NOMO-1 treated with dmso at 0.1 percent for 144 hours (cell line): ENCODE data around the gene VPS26A.

ENCODE experiments used
- DNase-seq: peaks from one replicate; lab custom pipeline; 2025; ENCODE audit not compliant: unreplicated experiment; lab: John Stamatoyannopoulos, UW

The VPS26A gene

DNA sequence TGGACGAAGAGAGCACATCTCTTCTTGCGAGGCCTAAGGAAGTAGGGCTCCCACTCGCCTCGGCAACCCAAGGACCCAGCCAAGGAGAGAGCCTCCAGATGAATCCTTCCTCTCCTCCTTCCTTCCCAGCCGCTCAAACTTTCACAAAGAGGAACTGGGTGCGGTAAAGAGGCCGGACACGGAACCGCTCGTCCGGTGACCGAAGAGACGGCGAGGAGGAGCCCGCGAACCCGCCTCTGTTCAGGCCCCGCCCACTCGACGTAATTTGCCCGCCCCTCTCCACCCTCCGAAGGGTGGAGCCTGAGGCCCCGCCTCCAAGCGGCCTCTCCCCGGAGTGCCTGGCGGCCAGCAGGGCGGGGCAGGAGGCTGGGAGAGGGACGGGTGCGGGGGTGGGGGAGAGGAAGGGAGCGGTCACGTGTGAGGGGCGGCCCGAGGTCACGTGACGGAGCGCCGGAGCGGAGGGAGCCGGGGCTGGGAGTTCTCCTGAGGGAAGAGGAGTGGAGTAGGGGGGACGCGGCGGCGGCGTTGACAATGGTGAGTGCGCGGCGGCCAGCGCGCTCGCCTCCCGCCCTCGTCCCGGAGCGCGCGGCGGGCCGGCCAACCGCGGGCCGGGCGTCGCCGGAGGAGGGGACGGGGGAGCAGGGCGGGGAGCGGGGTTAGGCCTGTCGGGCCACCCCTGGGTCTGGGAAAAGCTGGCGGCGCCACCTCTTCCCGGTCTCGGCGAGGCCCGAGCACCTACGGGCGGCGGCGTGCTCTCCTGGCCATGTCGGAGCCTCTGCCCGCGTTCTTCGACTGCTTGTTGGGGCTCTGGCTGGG lies at the start of gene VPS26A:
Gene VPS26A (plus strand): TSS at position 432 of the 816 bp plus-strand sequence. CDS start 100 bp downstream, at position 532.
- DNase-seq: peak; percentile 99

DNA sequence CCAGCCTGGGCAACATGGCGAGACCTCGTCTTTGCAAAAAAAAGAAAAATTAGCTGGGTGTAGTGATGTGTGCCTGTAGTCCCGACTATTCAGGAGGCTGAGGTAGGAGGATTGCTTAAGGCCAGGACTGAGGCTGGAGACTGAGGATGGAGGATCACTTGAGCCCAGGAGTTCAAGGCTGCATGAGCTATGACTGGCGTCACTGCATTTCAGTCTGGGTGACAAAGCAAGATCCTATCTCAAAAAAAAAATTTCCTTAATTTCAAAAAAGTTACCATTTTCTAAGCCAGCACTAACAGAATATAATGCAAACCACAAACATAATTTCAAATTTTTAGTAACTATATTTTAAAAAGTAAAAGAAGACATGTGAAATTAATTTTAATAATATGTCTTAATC lies 49.4 kb upstream of the VPS26A start:
- no peak for DNase-seq

DNA sequence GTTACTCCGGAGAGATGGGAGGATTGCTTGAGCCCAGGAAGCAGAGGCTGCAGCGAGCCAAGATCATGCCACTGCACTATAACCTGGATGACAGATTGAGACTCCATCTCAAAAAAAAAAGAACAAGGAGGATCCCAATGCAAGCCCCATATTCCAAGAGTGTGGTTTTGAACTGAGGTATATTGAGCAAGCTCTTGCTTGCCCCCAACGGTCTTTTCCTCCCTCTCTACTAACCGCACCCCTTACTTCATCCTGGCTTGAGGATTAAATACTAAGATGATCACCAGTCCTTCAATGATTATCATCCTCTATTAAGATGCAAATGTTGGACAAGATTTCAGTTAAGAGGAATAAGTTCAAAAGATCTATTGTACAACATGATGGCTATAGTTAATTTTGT lies 48.5 kb upstream of the VPS26A start:
- DNase-seq: peak; percentile 42

DNA sequence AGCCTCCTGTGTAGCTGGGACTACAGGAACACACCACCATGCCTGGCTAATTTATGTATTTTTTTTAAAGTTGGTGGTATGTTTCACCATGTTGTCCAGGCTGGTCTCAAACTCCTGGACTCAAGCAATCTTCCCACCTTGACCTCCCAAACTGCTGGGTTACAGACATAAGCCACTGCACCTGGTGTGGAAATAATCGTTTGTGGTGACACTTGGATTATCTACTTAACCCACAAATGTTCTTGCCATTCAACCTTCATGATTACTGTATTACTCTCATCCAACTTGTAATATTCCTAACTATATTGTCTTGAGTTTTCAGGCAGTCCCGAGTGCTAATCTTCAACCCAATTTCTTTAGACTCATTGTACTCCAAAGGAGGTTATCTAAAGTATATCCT lies 45.7 kb upstream of the VPS26A start:
- no peak for DNase-seq

DNA sequence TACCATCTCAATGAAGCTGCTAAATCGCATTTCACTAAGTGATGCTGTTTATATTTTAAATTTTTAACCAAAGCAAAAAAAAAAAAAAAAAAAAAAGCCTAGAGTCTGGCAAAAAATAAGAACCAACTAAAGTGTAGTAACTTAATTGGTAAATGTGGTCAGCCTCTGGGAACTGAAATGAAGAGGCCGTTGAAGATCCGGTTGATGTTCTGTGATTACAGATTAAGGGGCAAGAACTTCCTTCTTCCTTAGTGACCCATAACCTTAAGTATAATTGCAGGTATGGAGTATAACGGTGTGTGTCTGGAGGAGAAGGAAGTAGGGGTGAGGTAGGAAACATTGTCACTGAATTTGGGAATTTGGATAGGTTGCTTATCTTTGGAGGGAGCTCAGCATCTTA lies 43.8 kb upstream of the VPS26A start:
- peak; percentile 41 for DNase-seq

DNA sequence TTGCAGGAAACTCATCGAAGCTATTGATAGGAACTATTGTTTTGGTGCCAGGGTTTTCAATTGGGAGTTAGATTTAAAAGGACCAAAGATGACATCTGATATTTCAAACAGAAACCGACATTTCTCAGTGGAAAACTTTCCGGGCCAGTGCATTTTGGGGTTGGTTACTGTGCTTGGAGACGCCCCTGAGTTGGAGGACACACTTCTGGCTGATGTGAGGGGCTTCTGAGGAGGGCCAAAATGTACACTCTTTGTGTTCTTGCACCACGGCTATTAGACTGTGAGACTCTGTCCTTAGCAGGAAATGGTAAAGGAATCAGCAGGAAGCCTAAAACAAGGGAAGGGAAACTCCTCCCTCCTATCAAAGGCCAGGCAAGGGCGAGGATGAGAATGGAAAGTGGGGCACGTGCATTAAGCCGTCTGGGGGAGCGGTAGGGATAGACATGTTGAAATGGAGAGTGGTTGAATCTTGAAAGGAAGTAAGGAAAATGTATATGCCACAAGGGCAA lies 37.9 kb upstream of the VPS26A start:
- DNase-seq: peak; percentile 31

DNA sequence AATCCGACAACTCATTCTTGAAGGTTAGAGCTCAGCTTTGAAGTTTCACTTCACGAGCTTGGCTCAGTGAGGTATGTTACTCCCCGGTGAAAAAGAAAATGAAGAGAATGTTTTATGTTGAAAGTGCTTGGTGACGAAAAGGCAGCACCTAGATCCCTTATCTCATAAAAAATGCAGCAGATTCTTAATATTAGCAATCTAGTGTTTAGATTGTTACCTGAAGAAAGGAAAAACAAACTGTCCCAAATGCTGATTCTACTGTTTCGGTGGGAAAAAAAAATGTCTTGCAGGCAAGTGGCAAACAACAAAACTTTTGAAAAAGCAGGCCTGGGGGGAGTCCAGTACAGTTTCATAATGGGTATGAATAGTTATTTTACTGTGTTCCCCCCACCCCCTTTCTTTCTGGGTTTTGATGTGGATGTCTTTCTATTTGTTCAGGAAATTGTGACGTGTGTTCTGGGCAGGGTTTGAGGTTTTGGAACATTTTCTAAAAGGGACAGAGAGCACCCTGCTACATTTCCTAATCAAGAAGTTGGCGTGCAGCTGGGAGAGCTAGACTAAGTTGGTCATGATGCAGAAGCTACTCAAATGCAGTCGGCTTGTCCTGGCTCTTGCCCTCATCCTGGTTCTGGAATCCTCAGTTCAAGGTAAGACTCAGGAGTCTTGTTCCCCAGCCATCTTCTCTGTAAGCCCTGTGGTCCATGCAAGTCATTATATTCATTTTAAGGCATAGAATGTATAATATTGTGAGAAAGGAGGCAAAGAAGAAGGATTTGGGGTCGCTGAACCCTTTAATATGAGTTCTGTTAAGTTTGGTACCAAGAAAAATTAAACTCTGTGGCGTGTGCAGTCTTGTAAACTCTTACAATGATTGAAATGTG lies 36.1 kb upstream of the VPS26A start, which contains the start of gene SRGN:
Gene SRGN (plus strand): TSS at position 514 of the 881 bp plus-strand sequence. CDS start 55 bp downstream, at position 569.
- DNase-seq: peak; percentile 98

DNA sequence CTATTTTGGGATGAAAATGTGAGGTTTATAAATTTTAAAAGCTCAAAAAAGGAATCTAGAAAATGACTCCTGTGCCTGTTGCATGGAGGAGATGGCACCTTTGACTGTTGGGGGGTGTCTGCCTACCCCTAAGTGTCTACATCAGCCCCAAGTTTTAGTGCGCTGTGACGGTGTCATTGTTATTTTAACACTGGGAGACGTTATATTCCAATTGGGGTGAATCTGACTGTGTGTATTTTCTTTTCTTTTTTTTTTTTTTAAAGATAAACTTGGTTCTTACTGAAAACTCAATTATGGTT lies 35.6 kb upstream of the VPS26A start:
- no peak for DNase-seq

DNA sequence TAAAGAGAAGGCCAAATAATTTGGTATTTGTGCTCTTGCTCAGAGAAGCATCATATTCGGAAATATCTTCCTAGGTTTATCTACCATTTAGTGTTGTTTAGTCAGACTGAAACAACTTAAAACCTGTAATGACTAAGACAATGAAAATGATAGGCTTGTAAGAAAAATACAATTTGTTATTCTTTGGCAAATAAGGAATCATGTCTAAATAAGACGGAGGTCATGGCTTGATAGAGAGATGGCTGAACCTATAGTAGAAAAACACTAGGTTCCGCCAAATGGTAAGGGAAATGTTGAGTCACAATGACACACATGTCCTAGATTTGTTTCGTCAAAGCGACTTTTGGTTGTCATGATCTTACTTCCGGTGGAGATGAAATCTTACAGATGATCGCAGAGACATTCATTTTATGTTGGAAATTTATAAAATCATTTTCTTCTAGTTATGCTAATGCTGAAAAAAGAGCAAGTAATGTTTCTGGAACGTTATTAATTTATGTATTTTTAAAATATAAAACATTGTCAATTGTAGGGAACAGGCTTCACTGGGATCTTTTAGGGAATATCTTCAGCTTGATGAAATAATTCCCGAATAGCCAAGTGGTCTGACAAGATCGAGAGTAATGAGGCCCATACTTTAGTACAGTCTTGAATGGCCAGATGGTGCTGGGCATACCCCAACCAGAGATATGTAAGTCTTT lies 35.0 kb upstream of the VPS26A start:
- DNase-seq: peak; percentile 52

DNA sequence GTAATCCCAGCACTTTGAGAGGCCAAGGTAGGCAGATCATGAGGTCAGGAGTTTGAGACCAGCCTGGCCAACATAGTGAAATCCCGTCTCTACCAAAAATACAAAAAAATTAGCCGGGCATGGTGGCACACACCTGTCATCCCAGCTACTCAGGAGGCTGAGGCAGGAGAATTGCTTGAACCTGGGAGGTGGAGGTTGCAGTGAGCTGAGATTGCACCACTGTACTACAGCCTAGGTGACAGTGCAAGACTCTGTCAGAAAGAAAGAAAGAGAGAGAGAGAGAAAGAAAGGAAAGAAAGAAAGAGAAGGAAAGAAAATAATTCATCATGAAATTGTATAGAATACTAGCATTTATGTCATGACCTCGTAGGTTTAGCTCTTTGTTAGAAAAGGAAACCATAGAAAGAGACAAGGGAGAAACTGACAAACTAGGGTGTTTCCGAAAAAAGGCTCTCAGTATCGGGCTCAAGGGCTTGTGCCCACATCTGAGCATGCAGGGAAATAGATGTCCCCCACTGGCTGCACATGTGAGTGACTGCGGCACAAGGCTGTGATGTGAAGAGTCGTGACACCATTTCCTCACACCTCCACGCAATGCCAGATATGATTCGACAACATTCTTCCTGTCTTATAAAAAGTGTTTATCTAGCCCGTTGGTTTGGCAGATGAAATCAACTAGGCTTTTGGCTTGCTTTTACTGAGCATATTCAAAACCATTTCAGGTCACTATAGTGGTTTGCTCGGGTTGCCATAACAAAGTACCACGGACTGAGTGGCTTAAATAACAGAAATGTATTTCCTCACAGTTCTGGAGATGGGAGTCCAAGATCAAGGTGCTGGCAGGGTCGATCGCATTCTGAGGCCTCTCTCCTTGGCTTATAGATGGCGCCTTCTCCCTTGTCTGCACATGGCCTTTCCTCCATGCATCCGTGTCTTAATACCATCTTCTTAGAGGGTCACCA lies 34.1 kb upstream of the VPS26A start:
- DNase-seq: peak; percentile 35

DNA sequence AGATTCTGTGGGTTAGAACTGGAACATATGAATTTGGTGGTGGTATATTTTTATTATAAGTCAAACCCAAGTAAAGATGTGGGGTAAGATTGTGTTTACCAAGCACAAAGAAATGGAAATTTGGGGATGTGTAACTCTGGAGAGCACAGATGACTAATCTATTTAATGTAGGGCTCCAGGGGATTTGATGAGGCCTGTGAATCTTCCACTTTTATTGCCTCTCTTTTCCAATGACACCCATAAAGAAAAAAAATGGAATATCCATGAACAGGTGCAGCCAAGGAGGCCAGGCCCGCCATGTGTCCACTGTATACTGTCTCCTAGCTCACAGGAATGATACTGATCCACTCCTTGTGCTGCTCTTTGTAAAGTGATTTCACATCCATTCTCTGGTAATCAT lies 33.3 kb upstream of the VPS26A start:
- no peak for DNase-seq

DNA sequence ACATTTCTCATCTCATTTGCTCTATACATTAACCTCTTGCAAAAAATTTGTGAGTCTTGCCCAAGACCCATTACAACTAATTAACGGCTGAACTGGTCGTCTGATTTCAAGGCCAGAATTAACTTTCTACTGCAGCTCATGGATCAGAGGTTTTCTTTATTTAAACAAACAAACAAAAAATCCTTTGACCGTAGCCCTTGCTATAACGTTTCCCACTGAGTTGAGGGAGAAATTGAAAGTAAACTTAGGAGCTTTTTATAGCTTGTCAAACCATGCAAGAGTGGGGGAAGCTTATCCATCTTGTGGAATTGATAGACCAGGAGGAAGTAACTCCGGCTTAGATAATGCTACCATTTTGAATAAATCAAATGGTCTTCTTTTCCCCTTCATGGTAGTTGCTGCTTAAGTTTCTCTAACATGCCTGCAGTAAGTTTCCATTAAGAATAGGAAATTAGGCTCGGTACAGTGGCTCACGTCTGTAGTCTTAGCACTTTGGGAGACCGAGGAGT lies 32.8 kb upstream of the VPS26A start:
- DNase-seq: peak; percentile 33

DNA sequence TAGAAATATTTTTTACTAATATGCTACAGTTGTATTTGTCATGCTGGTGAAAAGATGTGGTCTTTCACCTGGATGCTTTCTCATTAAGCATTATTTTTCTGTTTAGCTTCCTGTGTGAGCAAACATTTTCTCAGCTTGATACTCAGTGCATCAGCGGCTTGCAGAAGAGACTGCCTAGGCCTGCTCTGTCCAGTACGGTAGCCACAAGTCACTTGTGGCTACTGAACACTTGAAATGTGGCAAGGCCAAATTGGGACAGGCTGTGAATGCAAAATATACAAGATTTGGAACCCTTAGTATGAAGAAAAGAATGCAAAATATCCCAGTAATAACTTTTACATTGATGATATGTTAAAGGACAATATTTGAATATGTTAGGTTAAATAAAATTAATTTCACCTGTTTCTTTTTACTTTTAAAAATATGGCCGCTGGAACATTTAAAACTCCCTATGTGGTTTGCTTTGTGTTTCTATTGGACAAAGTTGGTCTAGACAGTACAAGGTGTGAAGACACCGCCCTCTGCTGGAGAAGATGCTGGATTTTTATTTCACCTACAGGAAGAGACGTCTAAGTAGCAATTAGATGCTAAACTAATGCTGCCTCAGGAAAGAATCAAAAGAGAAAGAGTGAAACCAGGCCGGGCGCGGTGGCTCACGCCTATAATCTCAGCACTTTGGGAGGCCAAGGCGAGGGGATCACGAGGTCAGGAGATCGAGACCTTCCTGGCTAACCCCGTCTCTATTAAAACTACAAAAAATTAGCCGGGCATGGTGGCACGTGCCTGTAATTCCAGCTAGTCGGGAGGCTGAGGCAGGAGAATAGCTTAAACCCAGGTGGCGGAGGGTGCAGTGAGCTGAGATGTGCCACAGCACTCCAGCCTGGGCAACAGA lies 30.8 kb upstream of the VPS26A start:
- DNase-seq: peak; percentile 35

DNA sequence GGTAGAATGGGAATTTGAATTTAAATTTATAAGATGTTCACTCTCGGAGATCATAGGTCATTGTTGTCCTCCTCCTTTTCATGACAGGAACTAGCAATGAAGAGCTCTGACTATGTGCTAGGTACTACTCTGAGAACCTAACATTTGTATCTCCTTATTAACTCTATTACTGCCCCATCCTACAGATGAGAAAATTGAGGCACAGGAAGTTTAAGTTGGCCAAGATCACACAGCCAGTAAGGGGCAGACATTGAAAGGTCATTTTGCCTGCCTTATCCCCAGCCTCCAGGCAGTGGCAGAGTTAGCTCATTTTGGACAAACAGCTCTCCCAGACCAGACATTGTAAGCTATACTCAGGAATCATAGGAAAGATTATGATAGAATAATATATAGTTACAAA lies 30.0 kb upstream of the VPS26A start:
- peak; percentile 31 for DNase-seq

DNA sequence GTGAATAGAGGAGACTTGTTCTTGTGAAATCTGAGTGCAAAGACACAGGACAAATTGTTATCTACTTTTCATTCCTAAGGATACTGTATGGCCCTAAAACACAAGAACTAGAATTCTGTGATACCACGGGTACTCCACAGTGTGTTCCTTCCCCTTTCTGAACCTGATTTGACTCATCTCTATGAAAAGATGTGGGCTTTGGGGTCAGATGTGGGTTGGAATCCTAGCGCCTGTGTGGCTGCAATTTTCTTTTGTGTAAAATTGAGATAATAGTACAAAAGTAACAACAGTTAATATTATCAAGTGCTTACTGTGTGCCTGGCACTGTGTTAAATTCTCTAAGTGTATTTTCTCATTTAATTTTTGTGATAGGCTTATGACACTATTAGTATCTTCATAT lies 27.9 kb upstream of the VPS26A start:
- DNase-seq: no peak

DNA sequence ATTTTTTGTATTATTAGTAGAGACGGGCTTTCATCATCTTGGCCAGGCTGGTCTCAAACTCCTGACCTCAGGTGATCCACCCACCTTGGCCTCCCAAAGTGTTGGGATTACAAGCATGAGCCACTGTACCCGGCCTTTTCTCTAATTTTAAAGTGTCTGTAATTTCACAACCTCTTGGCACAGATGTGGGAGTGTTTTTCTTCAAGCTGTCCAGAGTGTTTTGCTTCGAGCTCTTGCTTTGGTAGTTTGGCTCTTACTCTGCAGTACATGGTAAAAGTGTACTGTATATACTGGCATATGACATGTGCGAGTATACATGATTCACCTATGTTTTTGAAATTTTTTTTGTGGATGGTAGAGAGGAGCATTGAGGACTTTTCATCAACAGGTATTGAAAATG lies 26.2 kb upstream of the VPS26A start:
- DNase-seq: no peak

DNA sequence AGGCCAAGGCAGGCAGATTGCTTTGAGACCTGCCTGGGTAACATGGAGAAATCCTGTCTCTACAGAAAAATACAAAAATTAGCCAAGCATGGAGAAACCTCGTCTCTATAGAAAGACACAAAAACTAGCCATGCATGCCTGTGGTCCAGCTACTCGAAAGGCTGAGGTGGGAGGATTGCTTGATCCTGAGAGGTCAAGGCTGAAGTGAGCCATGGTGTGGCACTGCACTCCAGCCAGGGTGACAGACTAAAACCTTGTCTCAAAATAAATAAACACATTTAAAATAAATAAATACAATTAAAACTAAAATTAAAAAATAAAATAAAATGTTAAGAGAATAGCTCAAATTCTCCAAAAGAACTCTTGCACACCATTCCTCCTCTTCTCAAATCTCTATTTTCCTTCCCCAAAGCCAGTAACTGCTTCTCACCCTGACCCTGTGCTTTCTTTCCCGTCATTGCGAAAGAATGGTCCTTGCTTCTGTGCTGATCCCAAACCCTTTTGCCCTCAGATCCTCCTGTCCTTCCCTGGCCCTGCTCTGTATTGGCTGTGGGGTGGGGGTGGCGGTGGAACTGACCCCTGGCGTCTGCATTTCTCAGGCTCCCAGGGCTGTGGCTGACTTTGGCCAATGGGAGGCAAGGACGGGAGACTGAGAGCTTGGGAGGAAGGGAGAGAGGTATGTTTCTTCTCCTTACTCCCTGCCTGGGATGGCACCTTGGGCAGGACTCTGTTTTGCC lies 23.7 kb upstream of the VPS26A start:
- DNase-seq: no peak

DNA sequence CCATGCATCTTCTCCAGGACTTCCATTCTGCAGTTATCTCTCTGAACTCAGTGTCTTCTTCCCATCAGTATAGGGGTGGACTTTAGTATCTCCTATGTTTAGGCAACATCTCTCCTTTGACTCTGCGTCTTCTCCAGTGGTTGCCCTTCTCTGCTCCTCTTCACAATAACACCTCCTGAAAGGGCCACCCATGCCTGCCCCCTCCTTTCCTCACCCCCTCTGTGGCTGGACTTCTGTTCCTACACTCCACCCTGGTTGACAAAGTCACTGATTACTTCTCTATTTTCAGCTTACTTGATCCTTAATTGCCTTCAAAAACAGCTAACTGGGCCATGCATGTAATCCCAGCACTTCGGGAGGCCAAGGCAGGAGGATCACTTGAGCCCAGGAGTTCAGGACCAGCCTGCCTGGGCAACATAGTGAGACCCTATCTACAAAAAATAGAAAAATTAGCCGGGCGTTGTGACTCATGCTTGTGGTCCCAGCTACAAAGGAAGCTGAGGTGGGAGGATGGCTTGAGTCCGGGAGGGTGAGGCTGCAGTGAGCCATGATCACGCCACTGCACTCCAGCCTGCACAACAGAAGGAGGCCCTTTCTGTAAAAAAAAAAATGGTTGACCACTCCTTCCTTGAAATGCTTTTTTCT lies 22.4 kb upstream of the VPS26A start:
- no peak for DNase-seq
